Hepatocyte (in vitro differentiated cells): ENCODE measurements around the gene GPR82. TPM values are rescaled to one million over a fixed set of nuclear protein-coding genes. Genes with fewer than 3 reads are reported as not detected.

ENCODE experiments used
- polyA plus RNA-seq: library from polyadenylated mRNA; unstranded; fragments of >200 nt; fragmentation: Nextera tagmentation; extraction: Ambion mirVana; gene quantifications from 2 replicates; pipeline ENCODE4 v1.2.1, GENCODE V29; 2016
- small RNA-seq: library from RNA; depleted of rRNA; stranded (forward); fragments of <200 nt; gene quantifications from one replicate; pipeline ENCODE3, GENCODE V24; 2014
- total RNA-seq: library from RNA; depleted of rRNA; stranded (reverse); fragments of >200 nt; gene quantifications from 2 replicates; pipeline ENCODE4 v1.2.3, GENCODE V29; 2014

GPR82 gene
- total and polyA plus RNA-seq, 2 experiments from 2014 or later = 0.20 to 0.69 TPM

Small RNAs within 50 kb of the gene (small RNA-seq; reads per million reads assigned to genes)
- gene RN7SL144P = not detected

Other genes starting within 250 kb of the GPR82 start
- gene GPR34, start 35.2 kb upstream of the GPR82 start, total RNA-seq = 0.88 and 1.7 TPM in 2 replicates
- 0.71 and 0.97 TPM in 2 replicates for gene GPR34, start 35.2 kb upstream of the GPR82 start, polyA plus RNA-seq
- 95.7 and 143 TPM in 2 replicates for gene CASK, start 199.4 kb downstream of the GPR82 start, total RNA-seq
- 80.6 and 82.9 TPM in 2 replicates for gene CASK, start 199.4 kb downstream of the GPR82 start, polyA plus RNA-seq